ENCODE results near the gene KTI12.
A peak's percentile ranks its signal among the peaks of the same experiment; 100 is the strongest.

GRCh38 chr1:52033190-52034049 is at the start of gene KTI12:
- TF ChIP-seq POLR2A (IDR thresholded peaks at IDR 0.05; ENCODE audit: low read depth, low read length) (peak; percentile 79), POLR2AphosphoS5 (IDR thresholded peaks at IDR 0.05; ENCODE audit: insufficient read depth, low read depth, low read length) (peak; percentile 81), EZH2 (IDR thresholded peaks at IDR 0.05; ENCODE audit: borderline replicate concordance, low read depth, low read length, severe bottlenecking) (no peak), CTCF (IDR thresholded peaks at IDR 0.05; ENCODE audit: extremely low read depth in 1 of 2, insufficient read depth in 1 of 2, low read depth in 1 of 2, low read length in 2 of 2) (no peak)
